ENCODE results near the gene ZNF839.

DNA sequence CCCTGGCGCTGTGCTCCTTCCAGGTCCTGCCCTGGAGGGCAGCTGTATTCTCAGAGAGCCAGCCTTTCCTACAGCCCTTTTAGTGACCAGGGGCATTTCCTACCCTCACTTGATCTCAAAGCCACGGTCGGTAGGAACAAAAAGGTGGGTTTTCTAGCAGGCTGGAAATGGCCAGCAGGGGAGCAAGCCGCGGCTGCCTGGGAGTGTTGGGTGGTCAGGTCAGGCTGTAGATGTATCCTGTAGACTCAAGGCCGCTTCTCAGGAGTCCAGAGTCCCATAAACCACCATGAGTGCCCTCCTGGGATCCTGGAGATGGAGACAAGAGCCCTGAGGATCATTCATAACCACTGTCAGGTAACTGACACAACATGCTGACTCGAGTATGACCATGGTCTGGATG is 24.5 kb downstream of the ZNF839 start:
- TF ChIP-seq, protein P1, sequence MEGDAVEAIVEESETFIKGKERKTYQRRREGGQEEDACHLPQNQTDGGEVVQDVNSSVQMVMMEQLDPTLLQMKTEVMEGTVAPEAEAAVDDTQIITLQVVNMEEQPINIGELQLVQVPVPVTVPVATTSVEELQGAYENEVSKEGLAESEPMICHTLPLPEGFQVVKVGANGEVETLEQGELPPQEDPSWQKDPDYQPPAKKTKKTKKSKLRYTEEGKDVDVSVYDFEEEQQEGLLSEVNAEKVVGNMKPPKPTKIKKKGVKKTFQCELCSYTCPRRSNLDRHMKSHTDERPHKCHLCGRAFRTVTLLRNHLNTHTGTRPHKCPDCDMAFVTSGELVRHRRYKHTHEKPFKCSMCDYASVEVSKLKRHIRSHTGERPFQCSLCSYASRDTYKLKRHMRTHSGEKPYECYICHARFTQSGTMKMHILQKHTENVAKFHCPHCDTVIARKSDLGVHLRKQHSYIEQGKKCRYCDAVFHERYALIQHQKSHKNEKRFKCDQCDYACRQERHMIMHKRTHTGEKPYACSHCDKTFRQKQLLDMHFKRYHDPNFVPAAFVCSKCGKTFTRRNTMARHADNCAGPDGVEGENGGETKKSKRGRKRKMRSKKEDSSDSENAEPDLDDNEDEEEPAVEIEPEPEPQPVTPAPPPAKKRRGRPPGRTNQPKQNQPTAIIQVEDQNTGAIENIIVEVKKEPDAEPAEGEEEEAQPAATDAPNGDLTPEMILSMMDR (conservative IDR thresholded peaks at IDR 0.05; ENCODE audit: low read length): no peak
- no peak for TF ChIP-seq EZH2phosphoT487 (IDR thresholded peaks at IDR 0.05; ENCODE audit: borderline replicate concordance, low read depth, low read length)
